MCF 10A (cell line): ENCODE measurements around the gene KRTAP12-3. TPM values are rescaled to one million over a fixed set of nuclear protein-coding genes. Genes with fewer than 3 reads are reported as not detected.
"Not testable (repeated sequence)": the region's sequence is repeated elsewhere in the genome, so short reads cannot be mapped to it uniquely, and the experiment has no call there.

ENCODE experiments used
- Bru-seq: library from RNA; stranded (reverse); fragments of 400-500 nt; gene quantifications from one replicate; lab custom pipeline; 2021; lab: Mats Ljungman, UMichigan
- BruChase-seq, 2 experiments: library from RNA; stranded (reverse); fragments of 400-500 nt; gene quantifications; one replicate each; lab custom pipeline; 2021; lab: Mats Ljungman, UMichigan
- BruUV-seq: library from RNA; stranded (reverse); fragments of 400-500 nt; replicated peaks from 2 replicates; lab custom pipeline; 2021; lab: Mats Ljungman, UMichigan
- CTCF ChIA-PET: fragments of 300-600 bp; sonication (Branson Sonifier 250); formaldehyde crosslinking; extraction: SDS; loops from one replicate; lab custom pipeline; 2021; ENCODE audit warnings: antibody characterized with exemption, inconsistent platforms; lab: Yijun Ruan, JAX
- POLR2A ChIA-PET: fragments of 300-600, 350-650 bp; sonication (Branson Sonifier 250); formaldehyde crosslinking; extraction: SDS; loops from one replicate; lab custom pipeline; 2020; ENCODE audit warnings: antibody characterized with exemption, inconsistent platforms; lab: Yijun Ruan, JAX
- DNase-seq: peaks from one replicate; pipeline ENCODE4 v3.0.0-alpha.2; 2018; ENCODE audit not compliant: unreplicated experiment
- H3K27ac Mint-ChIP-seq: one replicate; pipeline ENCODE4 v1.8.0; 2022; ENCODE audit warnings: mild to moderate bottlenecking, low read depth, mixed read lengths; ENCODE audit not compliant: unreplicated experiment
- H3K27me3 Mint-ChIP-seq: one replicate; pipeline ENCODE4 v1.8.0; 2022; ENCODE audit warnings: mixed read lengths; ENCODE audit not compliant: insufficient read depth, unreplicated experiment
- H3K36me3 Mint-ChIP-seq: one replicate; pipeline ENCODE4 v1.8.0; 2022; ENCODE audit warnings: mild to moderate bottlenecking, moderate library complexity, mixed read lengths; ENCODE audit not compliant: insufficient read depth, unreplicated experiment
- H3K4me1 Mint-ChIP-seq: one replicate; pipeline ENCODE4 v1.8.0; 2022; ENCODE audit warnings: mixed read lengths; ENCODE audit not compliant: insufficient read depth, unreplicated experiment
- H3K4me3 Mint-ChIP-seq: one replicate; pipeline ENCODE4 v1.8.0; 2022; ENCODE audit warnings: mild to moderate bottlenecking, moderate library complexity, mixed read lengths; ENCODE audit not compliant: unreplicated experiment
- H3K9me3 Mint-ChIP-seq: one replicate; pipeline ENCODE4 v1.8.0; 2022; ENCODE audit warnings: mixed read lengths; ENCODE audit not compliant: unreplicated experiment
- CTCF ChIP-seq: fragments of 200-600 bp; IDR thresholded peaks from one replicate; pipeline ENCODE4 v1.8.0; 2022; ENCODE audit warnings: antibody characterized with exemption, mild to moderate bottlenecking; ENCODE audit not compliant: unreplicated experiment
- intact Hi-C: fragments of 100-400 bp; cut with micrococcal nuclease; formaldehyde crosslinking; loops from 2 replicates; pipeline ENCODE4 v1.14.1; 2022
- long read RNA-seq: library from polyadenylated mRNA; stranded (forward); transcript quantifications from one replicate; pipeline ENCODE4 v2.0.0, GENCODE V29; 2022
- total RNA-seq: library from RNA; stranded (reverse); gene quantifications from 2 replicates; pipeline ENCODE4 v1.2.3, GENCODE V29; 2022

The KRTAP12-3 gene
- total RNA-seq: not detected in 2 replicates
- Bru-seq, nascent RNA: not detected
- not detected for BruChase-seq, experiment 1, labeled RNA remaining after a 6-hour chase
- not detected for BruChase-seq, experiment 2, labeled RNA remaining after a 2-hour chase
- long read RNA-seq: 0 reads

- ChIA-PET CTCF (interaction anchor here (0.7 kb wide), 2 partner anchors 85 to 147 kb away, joined by 3 read pairs; no protein-coding TSS in a partner anchor), POLR2A (no interaction called here)
- no peak for DNase-seq
- Mint-ChIP-seq H3K27me3 (peaks cover 80% of the 10 kb centered on the region), H3K4me3 (no peak within 1 kb of the TSS), H3K27ac (no peak within 1 kb of the TSS), H3K36me3 (no peaks in the 10 kb centered on the region), H3K4me1 (no peaks in the 10 kb centered on the region), H3K9me3 (no peaks in the 10 kb centered on the region)
- no TSS peak for BruUV-seq
- intact Hi-C loops: no loop called here
- TF ChIP-seq CTCF: no peak
These were observed at the start of gene KRTAP12-3 for GRCh38 chr21:44657635-44658540. Gene KRTAP12-3, plus strand, starts transcription at chr21:44657932. Its CDS starts 48 bp downstream, at chr21:44657980.

- TF ChIP-seq CTCF: no peak
- Mint-ChIP-seq H3K36me3 (peaks cover under 1% of the 10 kb centered on the region), H3K27me3 (peaks cover 69% of the 10 kb centered on the region), H3K4me1 (no peaks in the 10 kb centered on the region), H3K9me3 (peaks cover 25% of the 10 kb centered on the region), H3K27ac (no peak overlapping the region), H3K4me3 (no peak overlapping the region)
- DNase-seq: no peak
- POLR2A ChIA-PET: no interaction called here
- CTCF ChIA-PET: no interaction called here
- intact Hi-C loops: no loop called here
- BruUV-seq: no TSS peak
These were observed 48.5 kb upstream of the KRTAP12-3 start for GRCh38 chr21:44609193-44609592.

- H3K27ac Mint-ChIP-seq, DNase-seq, H3K4me3 Mint-ChIP-seq, H3K36me3 Mint-ChIP-seq, intact Hi-C loops, BruUV-seq, CTCF ChIA-PET, H3K4me1 Mint-ChIP-seq: not testable (repeated sequence)
- Mint-ChIP-seq H3K27me3 (peaks cover 69% of the 10 kb centered on the region), H3K9me3 (peaks cover 25% of the 10 kb centered on the region)
- POLR2A ChIA-PET: interaction anchor here (0.7 kb wide), 1 partner anchor 26 kb away, joined by 3 read pairs; no protein-coding TSS in a partner anchor
These were observed 47.4 kb upstream of the KRTAP12-3 start for GRCh38 chr21:44610157-44610843.

GRCh38 chr21:44611551-44611950 lies 46.2 kb upstream of the KRTAP12-3 start:
- Mint-ChIP-seq H3K9me3 (peaks cover 25% of the 10 kb centered on the region), H3K27ac (no peak overlapping the region), H3K4me3 (no peak overlapping the region), H3K27me3 (peaks cover 69% of the 10 kb centered on the region), H3K4me1 (peaks cover 6% of the 10 kb centered on the region), H3K36me3 (no peaks in the 10 kb centered on the region)
- DNase-seq: no peak
- POLR2A ChIA-PET: no interaction called here
- CTCF ChIA-PET: no interaction called here
- intact Hi-C loops: no loop called here
- no peak for TF ChIP-seq CTCF
- no TSS peak for BruUV-seq
